ENCODE data around the gene SLC22A14.

Gene SLC22A14

GRCh38 chr3:38334142-38335055 is 52.3 kb downstream of the SLC22A14 start:
- TF ChIP-seq CTCF (IDR thresholded peaks at IDR 0.05; ENCODE audit: low read depth, low read length, missing control alignments), result no peak
- H3K4me3 ChIP-seq (replicated peaks; ENCODE audit: low read depth, low read length), result no peak overlapping the region
- no peak for DNase-seq (ENCODE audit: extremely low read depth, low read depth)

- TF ChIP-seq CTCF (IDR thresholded peaks at IDR 0.05; ENCODE audit: low read depth, low read length, missing control alignments), result no peak
- no peak overlapping the region for H3K4me3 ChIP-seq (replicated peaks; ENCODE audit: low read depth, low read length)
- DNase-seq (ENCODE audit: extremely low read depth, low read depth), result no peak
Observed at GRCh38 chr3:38335263-38335662, 53.2 kb downstream of the SLC22A14 start.

- no peak for DNase-seq (ENCODE audit: extremely low read depth, low read depth)
- no peak overlapping the region for H3K4me3 ChIP-seq (replicated peaks; ENCODE audit: low read depth, low read length)
- TF ChIP-seq CTCF (IDR thresholded peaks at IDR 0.05; ENCODE audit: low read depth, low read length, missing control alignments), result no peak
Observed at GRCh38 chr3:38337703-38338102, 55.6 kb downstream of the SLC22A14 start.

- H3K4me3 ChIP-seq (replicated peaks; ENCODE audit: low read depth, low read length), result no peak overlapping the region
- TF ChIP-seq CTCF (IDR thresholded peaks at IDR 0.05; ENCODE audit: low read depth, low read length, missing control alignments), result no peak
- no peak for DNase-seq (ENCODE audit: extremely low read depth, low read depth)
Observed at GRCh38 chr3:38343797-38344594, 61.9 kb downstream of the SLC22A14 start.

- no peak for TF ChIP-seq CTCF (IDR thresholded peaks at IDR 0.05; ENCODE audit: low read depth, low read length, missing control alignments)
- H3K4me3 ChIP-seq (replicated peaks; ENCODE audit: low read depth, low read length), result peak overlapping the region; percentile 67
- no peak for DNase-seq (ENCODE audit: extremely low read depth, low read depth)
Observed at GRCh38 chr3:38345879-38346586, 63.9 kb downstream of the SLC22A14 start.

- H3K4me3 ChIP-seq (replicated peaks; ENCODE audit: low read depth, low read length), result peak within 1 kb of the TSS; percentile 67
- peak; percentile 81 for TF ChIP-seq CTCF (IDR thresholded peaks at IDR 0.05; ENCODE audit: low read depth, low read length, missing control alignments)
- DNase-seq (ENCODE audit: extremely low read depth, low read depth), result no peak
Observed at GRCh38 chr3:38346587-38347410, 64.7 kb downstream of the SLC22A14 start, which contains the start of gene XYLB. Gene XYLB (plus strand): TSS chr3:38346785. CDS start chr3:38346869, 84 bp downstream.
